ENCODE results near the gene ACAT2.
"Not testable (repeated sequence)": the region's sequence is repeated elsewhere in the genome, so short reads cannot be mapped to it uniquely, and the experiment has no call there.

ACAT2 gene

GRCh38 chr6:159761873-159762680, at the start of gene ACAT2:
TSS of gene ACAT2 (plus strand) at chr6:159762045. CDS start at chr6:159762088, 43 bp downstream.
- peak; percentile 97 for DNase-seq

DNA sequence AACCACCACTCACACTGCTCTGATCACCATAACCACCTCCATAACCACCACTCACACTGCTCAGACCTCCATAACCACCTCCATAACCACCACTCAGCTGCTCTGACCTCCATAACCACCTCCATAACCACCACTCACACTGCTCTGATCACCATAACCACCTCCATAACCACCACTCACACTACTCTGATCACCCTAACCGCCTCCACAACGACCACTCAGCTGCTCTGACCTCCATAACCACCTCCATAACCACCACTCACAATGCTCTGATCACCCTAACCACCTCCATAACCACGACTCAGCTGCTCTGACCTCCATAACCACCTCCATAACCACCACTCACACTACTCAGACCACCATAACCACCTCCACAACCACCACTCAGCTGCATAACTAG, 49.5 kb upstream of the ACAT2 start:
- DNase-seq: not testable (repeated sequence)

DNA sequence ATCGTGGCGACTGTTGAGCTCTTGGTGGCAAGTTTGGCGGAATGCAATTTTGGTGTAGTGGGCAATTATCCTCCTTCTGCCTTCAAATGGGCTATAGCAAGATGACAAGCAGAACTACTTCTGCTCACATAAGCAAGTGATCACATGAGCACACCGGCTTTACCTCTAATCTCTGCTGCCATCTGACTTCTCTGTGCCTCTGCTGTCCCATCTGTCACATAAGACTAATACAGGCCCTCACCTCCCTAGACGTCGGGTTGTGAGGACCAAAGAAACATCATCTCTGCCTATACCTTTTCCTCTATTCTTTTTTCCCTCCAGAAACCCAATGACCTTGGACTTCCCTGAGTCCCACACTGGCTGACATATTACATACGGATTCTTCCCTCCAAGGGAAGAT, 47.9 kb upstream of the ACAT2 start:
- DNase-seq: no peak

DNA sequence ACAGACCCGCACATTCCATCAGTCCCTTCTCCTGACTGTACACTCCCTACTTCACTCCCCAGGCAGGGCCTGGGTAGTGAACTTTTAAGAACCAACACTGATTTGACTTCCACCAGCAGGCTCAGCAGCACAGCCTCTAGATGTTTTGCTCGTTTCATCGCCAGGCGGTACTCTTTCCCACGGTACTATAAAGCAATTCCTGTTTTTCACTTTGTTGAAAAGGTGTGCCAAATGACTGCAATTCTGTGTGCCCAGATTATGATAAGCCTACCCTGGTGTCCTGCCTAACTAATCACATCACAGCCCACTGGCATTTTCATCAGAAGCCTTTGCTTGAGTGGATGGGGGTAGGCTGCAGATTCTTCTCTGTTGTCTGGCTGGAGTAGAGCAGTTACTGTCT, 47.4 kb upstream of the ACAT2 start:
- DNase-seq: no peak

GRCh38 chr6:159715166-159715565, 46.7 kb upstream of the ACAT2 start:
- no peak for DNase-seq

GRCh38 chr6:159715605-159716004, 46.2 kb upstream of the ACAT2 start:
- DNase-seq: no peak

DNA sequence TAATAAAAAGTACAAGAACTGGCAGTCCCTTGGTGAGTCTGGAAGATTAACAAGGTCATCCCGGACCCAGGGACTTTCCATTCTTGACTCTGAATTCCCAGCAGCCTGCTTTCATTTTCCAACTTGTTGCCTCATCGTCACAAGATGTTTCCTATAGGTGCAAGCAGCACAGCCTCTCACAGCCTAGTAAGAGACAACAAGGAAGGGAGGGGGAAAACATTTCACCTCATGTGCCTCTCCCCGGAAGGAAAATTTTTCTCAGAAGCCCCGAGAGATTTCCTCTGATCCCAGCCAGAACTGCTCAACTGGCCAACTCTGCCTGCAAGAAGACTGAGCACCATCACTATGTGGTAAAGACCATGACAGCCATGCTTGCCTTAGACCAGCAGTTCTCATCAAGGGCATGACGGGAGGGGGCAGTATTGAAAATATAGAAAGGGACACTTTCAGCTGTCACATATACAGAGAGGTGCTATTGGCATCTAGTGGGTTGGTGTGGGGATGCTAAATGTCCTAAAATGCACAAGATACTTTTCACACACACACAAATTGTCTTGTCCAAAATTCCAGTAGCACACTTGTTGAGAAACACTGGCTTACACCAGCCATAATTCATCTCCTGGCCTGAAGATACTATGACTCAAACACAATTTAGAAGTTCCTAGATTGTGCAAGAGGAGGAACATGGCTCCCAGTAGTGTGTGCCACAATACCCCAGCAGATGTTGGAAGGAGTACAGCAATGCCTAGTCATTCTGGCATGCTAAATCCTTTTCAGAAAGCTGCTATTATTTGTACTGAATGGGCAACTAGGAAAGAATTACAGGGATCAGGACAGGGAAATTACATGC, 45.4 kb upstream of the ACAT2 start:
- peak; percentile 98 for DNase-seq

DNA sequence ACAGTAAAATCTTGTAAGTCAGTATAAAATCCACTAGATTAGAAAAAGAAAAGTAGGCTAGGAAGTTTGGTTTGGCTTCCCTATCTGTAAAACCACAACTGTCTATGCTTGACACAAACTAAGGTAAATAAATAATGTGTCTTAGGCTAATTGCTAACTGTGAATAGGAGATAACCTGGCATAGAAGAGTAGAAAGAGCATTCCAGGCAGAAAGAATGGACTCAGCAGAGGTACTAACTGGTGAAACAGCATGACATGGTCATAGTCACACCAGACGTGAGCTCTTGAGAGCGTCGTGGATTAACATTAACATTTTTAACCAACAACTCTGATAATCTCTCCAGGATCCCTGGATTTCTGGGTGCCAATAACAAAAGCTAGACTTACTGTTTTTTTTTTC, 43.2 kb upstream of the ACAT2 start:
- DNase-seq: no peak

GRCh38 chr6:159719287-159719686, 42.6 kb upstream of the ACAT2 start:
- DNase-seq: no peak

GRCh38 chr6:159720708-159721107, 41.1 kb upstream of the ACAT2 start:
- no peak for DNase-seq

GRCh38 chr6:159721981-159722380, 39.9 kb upstream of the ACAT2 start:
- DNase-seq: not testable (repeated sequence)

- no peak for DNase-seq
Observed at GRCh38 chr6:159722655-159723054, 39.2 kb upstream of the ACAT2 start.

- DNase-seq: no peak
Observed at GRCh38 chr6:159723259-159723658, 38.6 kb upstream of the ACAT2 start.

GRCh38 chr6:159724778-159725177, 37.1 kb upstream of the ACAT2 start:
- DNase-seq: no peak

- not testable (repeated sequence) for DNase-seq
Observed at GRCh38 chr6:159725208-159725607, 36.6 kb upstream of the ACAT2 start.

DNA sequence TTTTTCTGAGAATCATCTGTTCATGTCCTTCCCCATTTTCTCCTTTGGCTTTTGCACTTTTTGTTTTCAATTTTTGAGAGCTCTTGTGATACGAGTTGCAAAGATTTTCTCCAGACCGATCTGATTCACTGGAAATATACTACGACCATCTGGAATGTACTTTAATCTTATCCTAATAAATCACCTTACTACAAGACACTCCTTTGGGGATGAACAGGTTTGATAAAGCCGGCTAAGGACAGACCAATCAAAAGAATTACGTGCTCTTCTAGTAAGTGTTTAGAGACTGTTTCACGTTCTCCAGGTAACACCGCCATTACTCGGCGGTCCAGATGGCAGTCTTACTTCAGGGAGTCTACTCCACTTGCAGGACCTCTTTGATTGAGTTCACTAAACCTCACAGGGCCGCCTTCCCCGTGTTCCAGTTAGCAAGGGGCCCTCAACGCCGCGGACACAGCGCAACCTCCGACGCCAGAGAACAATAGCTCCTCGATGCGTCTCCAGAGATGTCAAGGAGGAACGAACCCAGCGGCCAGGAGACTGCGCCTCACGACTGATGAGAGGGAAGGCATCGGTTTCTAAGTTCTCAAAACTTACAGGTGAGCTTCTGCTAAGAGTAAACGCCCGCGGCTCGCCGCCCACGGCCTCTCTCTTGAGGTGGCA, 35.5 kb upstream of the ACAT2 start:
- peak; percentile 24 for DNase-seq

- DNase-seq: peak; percentile 95
Observed at GRCh38 chr6:159726918-159727716, 34.7 kb upstream of the ACAT2 start, which contains the start of gene WTAP. TSS of gene WTAP (plus strand) at chr6:159727506. CDS start at chr6:159736266, 8,760 bp downstream.

GRCh38 chr6:159727717-159728445, 34.0 kb upstream of the ACAT2 start:
- DNase-seq: peak; percentile 30

DNA sequence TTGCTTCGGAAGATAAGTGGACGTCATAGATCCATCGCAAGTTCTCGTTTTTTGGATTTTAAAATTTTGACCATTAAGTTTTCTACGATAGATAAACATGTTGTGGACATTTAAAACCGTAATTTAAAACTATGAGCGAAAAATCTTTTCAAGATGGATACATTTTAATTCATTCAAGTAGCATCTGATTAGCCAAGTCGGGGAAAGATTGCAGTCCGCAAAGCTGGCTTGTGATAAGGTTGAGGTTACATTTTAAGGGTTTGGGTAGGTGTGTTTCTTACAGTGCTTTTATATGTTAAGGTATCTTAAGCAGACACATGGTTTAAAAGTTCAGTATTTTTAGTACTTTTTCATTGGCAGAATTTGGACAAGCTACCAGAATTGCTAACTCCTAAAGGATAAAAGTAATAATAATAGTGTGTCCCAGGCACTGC, 33.3 kb upstream of the ACAT2 start:
- no peak for DNase-seq

GRCh38 chr6:159729598-159730331, 32.1 kb upstream of the ACAT2 start:
- DNase-seq: peak; percentile 26

- no peak for DNase-seq
Observed at GRCh38 chr6:159730332-159730676, 31.5 kb upstream of the ACAT2 start.

Data from HCEC 1CT (cell line).